Erythroblast (primary cell): ENCODE results near the gene NEDD9.

ENCODE experiments used
- DNase-seq, 2 experiments: peaks; one replicate each; lab custom pipeline; 2025; lab: John Stamatoyannopoulos, UW
- GATA1 ChIP-seq: IDR thresholded peaks from 2 replicates; pipeline ENCODE4 v1.6.1; 2011; ENCODE audit warnings: low read depth, mild to moderate bottlenecking, control low read depth, low read length, moderate library complexity
- POLR2A ChIP-seq: IDR thresholded peaks from 2 replicates; pipeline ENCODE4 v1.6.1; 2011; ENCODE audit warnings: mild to moderate bottlenecking, low read length

The NEDD9 gene

GRCh38 chr6:11166948-11167347 lies 65.5 kb downstream of the NEDD9 start:
- TF ChIP-seq GATA1, result no peak
- TF ChIP-seq POLR2A, result no peak
- DNase-seq, result no peak

DNA sequence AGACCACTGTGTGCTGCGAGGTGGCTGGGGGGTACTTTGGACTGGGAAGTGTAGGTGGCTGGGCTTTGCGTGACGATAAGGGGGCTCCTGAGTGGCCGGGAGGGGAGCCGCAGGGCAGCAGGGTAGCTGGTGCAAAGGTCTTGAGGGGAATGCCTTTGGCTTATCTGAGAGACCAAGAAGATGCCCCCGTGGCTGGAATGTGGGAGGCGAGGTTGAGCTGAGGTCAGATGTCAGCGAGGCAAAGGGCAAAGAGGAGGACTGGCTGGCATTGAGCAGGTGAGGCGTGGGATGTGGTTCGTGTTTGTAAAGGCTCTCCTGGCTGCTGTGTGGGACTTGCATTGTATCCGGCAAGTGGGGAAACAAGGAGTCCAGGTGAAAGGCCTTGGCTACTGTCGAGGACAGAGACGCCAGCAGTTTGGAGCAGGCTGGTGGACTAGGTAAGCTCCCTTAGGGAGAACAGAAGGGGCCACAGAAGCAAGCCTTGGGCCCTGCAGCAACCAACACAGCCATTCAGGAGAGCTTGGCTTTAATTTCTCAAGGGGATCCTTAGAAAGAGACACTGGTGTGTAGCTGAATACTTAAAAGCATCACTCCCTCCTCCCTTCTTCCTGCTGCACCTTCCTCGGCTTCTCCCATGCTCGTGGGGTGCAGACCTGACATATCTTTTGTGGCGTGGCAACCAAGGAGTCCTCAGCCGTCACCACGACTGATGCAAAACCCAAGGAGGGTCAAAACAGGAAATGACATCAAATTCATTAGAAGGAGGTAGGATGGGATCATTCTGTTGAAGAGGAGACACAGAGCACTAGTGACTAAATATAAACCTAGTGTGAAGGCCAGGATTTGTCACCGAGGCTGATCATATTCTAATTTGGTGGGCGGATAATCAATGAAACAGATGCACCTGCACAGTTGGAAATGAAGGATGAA lies 67.5 kb downstream of the NEDD9 start:
- no peak for TF ChIP-seq POLR2A
- no peak for TF ChIP-seq GATA1
- DNase-seq, result no peak

GRCh38 chr6:11163932-11164331 lies 68.5 kb downstream of the NEDD9 start:
- no peak for TF ChIP-seq GATA1
- TF ChIP-seq POLR2A, result no peak
- DNase-seq, result no peak

DNA sequence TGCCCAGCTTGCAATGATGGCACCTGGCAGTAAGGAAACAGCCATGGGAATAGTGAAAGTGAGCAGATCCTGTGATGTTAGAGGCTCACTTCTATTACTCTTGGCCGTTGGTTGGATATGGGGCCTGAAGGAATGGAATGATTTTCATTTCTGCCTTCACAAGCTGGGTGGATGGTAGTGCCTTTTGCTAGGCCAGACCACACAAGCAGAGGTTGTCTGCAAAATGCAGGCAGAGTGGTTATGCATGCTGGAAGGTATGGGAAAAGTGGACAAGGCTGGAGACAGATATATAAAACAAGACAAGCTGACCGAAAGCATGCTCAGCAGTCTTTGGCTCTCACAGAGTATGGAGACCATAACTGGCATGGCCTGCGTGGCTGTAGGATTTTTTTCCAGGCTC lies 70.2 kb downstream of the NEDD9 start:
- TF ChIP-seq GATA1 (no peak), POLR2A (no peak)
- no peak for DNase-seq

GRCh38 chr6:11161031-11161956 lies 71.2 kb downstream of the NEDD9 start:
- DNase-seq, result no peak
- TF ChIP-seq POLR2A, result no peak

DNA sequence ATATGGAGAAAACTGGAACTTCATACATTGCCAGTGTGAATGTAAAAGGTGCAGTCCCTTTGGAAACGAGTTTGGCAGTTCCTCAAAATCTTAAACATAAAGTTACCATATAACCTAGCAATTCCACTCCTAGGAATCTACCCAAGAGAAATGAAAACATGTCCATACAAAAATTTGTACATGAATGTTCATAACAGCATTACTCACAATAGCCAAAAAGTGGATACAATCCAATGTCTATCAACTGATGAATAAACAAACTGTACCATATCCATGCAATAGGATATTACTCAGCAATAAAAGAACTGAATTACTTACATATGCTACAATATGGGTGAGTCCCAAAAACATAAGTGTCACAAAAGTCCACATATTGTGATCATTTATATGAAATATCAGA lies 72.3 kb downstream of the NEDD9 start:
- TF ChIP-seq POLR2A (no peak), GATA1 (no peak)
- DNase-seq, result no peak

DNA sequence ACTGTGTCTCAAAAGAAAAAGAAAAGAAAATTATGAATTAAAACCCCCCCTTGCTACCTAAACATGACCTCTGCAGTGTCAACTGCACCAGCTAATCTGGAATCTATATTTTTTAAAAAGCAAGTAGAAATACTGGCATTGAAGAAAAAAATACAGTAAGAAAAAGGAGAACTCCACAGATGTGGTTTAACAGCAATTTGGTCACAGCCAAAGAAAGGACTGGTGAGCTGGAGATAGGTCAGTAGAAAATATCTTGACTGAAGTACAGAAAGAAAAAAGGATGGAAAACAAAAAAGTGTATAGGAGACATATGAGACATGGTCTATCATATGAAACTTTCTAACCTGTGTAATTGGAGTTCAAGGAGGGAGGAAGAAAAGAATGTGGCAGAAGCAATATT lies 76.9 kb downstream of the NEDD9 start:
- no peak for DNase-seq
- TF ChIP-seq POLR2A (no peak), GATA1 (no peak)

GRCh38 chr6:11153447-11153846 lies 79.0 kb downstream of the NEDD9 start:
- TF ChIP-seq POLR2A, result no peak
- no peak for TF ChIP-seq GATA1
- DNase-seq, result no peak

GRCh38 chr6:11152581-11152980 lies 79.9 kb downstream of the NEDD9 start:
- DNase-seq, result no peak
- TF ChIP-seq POLR2A, result no peak
- TF ChIP-seq GATA1, result no peak

DNA sequence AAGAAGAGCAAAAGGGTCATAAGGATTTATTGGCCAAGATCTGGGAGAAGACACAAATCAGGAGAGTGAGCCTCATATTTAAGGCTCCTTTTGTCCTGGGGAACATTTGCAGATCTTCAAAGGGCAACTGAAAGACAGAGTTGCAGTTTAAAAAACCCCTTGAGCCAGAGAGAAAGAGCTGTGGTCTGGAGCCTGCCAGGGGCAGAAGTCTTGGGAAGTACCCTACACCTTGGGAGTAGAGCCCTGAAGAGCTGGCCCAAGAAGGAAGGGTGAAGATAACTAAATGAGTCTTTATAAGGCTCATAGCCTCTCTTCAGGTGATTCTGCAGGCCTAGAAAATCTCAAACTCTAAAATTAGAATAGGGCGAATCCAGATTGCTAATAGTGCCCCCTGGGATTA lies 81.0 kb downstream of the NEDD9 start:
- TF ChIP-seq GATA1, result no peak
- no peak for TF ChIP-seq POLR2A
- DNase-seq, result no peak

DNA sequence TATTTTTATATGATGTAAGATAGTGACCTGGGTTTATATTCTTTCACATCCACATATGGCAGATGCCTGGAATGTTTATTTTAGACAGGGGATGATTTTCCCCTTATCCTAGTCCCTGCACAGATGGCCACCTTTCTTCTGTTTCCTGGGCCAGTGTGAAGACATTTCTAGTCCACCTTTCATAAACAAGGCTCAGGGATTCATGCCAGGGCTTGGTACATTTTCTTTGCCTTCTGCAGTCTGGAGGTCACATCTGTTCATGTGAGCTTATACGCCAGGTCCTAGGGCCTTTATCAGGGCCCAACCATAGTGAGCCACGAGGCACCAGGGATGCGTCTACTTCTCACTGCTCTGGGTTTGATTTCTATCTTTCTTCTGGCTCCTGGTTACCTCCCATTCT lies 82.9 kb downstream of the NEDD9 start:
- DNase-seq, result no peak
- no peak for TF ChIP-seq GATA1
- TF ChIP-seq POLR2A, result no peak

DNA sequence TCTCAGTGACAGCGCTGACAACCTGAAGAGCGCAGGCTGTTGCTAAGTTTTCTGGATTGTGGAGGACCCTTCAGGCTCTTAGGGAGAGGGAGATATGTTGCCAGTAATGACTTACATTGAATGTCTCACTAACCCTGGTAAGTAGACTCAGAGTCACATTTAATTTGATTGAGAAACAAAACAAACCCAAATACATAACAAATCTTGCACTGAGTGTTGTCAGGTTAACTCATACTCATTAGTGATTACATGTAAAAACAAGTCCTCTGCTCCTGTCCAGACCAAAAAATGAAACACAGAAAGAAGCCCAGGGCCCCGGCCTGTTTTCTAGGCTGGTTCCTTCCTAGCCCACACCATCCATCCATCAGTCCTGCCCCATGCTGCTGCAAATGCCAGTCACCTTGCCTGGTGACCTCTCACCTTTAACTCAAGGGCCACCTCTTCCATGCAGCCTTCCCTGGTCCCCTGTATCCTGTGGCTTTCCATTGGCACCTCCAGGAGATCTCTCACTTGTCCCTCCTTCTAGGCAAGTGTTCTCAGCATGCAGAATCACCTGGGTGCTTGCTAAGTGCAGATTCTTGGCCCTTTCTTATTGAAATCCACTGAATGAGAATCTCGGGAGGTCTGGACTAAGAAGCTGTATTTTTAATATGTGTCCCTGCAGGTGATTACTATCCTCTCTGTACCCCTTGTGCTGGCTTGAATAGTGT lies 86.2 kb downstream of the NEDD9 start:
- TF ChIP-seq POLR2A (no peak), GATA1 (no peak)
- no peak for DNase-seq

DNA sequence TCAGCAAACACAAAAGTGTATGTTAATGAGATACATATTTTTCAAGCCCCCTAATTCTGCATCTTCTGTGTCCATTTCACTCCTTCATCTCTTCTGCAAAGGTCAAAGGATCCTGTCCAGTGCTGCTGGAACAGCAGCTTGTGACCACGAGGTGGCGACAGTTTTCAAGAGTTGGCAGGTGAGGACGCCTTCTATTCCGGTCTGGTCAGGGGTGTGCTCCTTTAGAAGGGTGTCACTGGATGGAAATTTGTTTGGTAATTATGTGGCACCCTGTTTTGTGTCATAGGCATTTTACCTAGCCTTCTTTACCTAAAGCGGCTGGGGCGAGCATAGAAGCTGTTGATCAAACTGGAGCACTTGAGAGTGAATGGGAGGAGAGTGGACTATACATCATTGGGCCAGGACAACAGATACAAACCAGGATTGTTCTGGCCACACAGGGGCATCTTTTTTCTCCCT lies 88.0 kb downstream of the NEDD9 start:
- peak; percentile 67 to 83 for DNase-seq
- TF ChIP-seq GATA1 (no peak), POLR2A (no peak)
